Mucosa of gallbladder (tissue), 1 donor: Measurements from ENCODE around the gene WDR83. TPM values are rescaled to one million over a fixed set of nuclear protein-coding genes. Genes with fewer than 3 reads are reported as not detected.
"Not testable (repeated sequence)": the region's sequence is repeated elsewhere in the genome, so short reads cannot be mapped to it uniquely, and the experiment has no call there.

ENCODE experiments used
- DNase-seq: peaks from one replicate; pipeline ENCODE4 v3.0.0-alpha.2; 2020; ENCODE audit warnings: low spot score
- total RNA-seq: library from RNA; stranded (reverse); gene quantifications from one replicate; pipeline ENCODE4 v1.2.1, GENCODE V29; 2021
- donor health status: DM: no; HTN: no; CAD: no.

Gene WDR83
- total RNA-seq, 1 donor from 2014 or later, result 14.5 TPM

GRCh38 chr19:12687496-12688196 is 21.0 kb downstream of the WDR83 start, which contains the start of gene GNG14:
TSS of gene GNG14 (plus strand) at chr19:12687998. CDS start at chr19:12688049, 51 bp downstream.
- DNase-seq, result no peak

GRCh38 chr19:12689012-12689411 is 22.4 kb downstream of the WDR83 start:
- DNase-seq, result no peak

GRCh38 chr19:12689581-12690216 is 23.1 kb downstream of the WDR83 start:
- no peak for DNase-seq

GRCh38 chr19:12692960-12693359 is 26.4 kb downstream of the WDR83 start:
- DNase-seq, result no peak

- DNase-seq, result no peak
These were observed 28.0 kb downstream of the WDR83 start for GRCh38 chr19:12694641-12695040.

GRCh38 chr19:12695096-12695495 is 28.5 kb downstream of the WDR83 start:
- DNase-seq, result no peak

- DNase-seq, result no peak
These were observed 28.9 kb downstream of the WDR83 start for GRCh38 chr19:12695514-12695913.

- no peak for DNase-seq
These were observed 29.4 kb downstream of the WDR83 start for GRCh38 chr19:12695997-12696365.

- DNase-seq, result peak; percentile 97
These were observed 30.0 kb downstream of the WDR83 start, which contains the start of gene FBXW9 for GRCh38 chr19:12696366-12697335. TSS of gene FBXW9 (minus strand) at chr19:12696631. CDS start at chr19:12696581, 50 bp downstream.

- DNase-seq, result not testable (repeated sequence)
These were observed 30.8 kb downstream of the WDR83 start for GRCh38 chr19:12697425-12697824.

GRCh38 chr19:12698138-12698537 is 31.5 kb downstream of the WDR83 start:
- no peak for DNase-seq

GRCh38 chr19:12701596-12702282 is 35.1 kb downstream of the WDR83 start:
- no peak for DNase-seq

- DNase-seq, result no peak
These were observed 36.4 kb downstream of the WDR83 start for GRCh38 chr19:12703046-12703445.

GRCh38 chr19:12705169-12705568 is 38.6 kb downstream of the WDR83 start:
- DNase-seq, result no peak

GRCh38 chr19:12705654-12706331 is 39.2 kb downstream of the WDR83 start:
- no peak for DNase-seq

GRCh38 chr19:12706332-12706718 is 39.7 kb downstream of the WDR83 start:
- no peak for DNase-seq

- DNase-seq, result no peak
These were observed 42.0 kb downstream of the WDR83 start for GRCh38 chr19:12708641-12709040.

- no peak for DNase-seq
These were observed 44.6 kb downstream of the WDR83 start for GRCh38 chr19:12711187-12711586.

- DNase-seq, result not testable (repeated sequence)
These were observed 45.5 kb downstream of the WDR83 start for GRCh38 chr19:12712077-12712476.

GRCh38 chr19:12713304-12713703 is 46.7 kb downstream of the WDR83 start:
- not testable (repeated sequence) for DNase-seq

GRCh38 chr19:12715102-12715501 is 48.5 kb downstream of the WDR83 start:
- DNase-seq, result no peak
